ENCODE results near the gene VAT1. TPM values are rescaled to one million over a fixed set of nuclear protein-coding genes. Genes with fewer than 3 reads are reported as not detected.
"Not testable (repeated sequence)": the region's sequence is repeated elsewhere in the genome, so short reads cannot be mapped to it uniquely, and the experiment has no call there.

Gene VAT1
- polyA plus RNA-seq, 3 donors, result 50.8 to 200 (median 118) TPM

- H3K27ac ChIP-seq (ENCODE audit: low read depth, low read length), result no peak overlapping the region
Measured at GRCh38 chr17:43014649-43015542, 7.3 kb downstream of the VAT1 start.

GRCh38 chr17:43014020-43014648 is 8.1 kb downstream of the VAT1 start:
- WGBS, 3 donors, result 66 to 78% (median 70%) methylated on average over 12 of the region's 12 CpGs
- no peak overlapping the region for H3K27ac ChIP-seq (ENCODE audit: low read depth, low read length)

More at GRCh38 chr17:43014649-43015542, 7.3 kb downstream of the VAT1 start:
- WGBS, 3 donors, result 40 to 88% (median 45%) methylated on average over 8 of the region's 8 CpGs

- no peak overlapping the region for H3K27ac ChIP-seq (ENCODE audit: low read depth, low read length)
- 81 to 86% (median 81%) methylated on average over 8 of the region's 8 CpGs for WGBS, 3 donors
Measured at GRCh38 chr17:43013296-43013695, 8.9 kb downstream of the VAT1 start.

DNA sequence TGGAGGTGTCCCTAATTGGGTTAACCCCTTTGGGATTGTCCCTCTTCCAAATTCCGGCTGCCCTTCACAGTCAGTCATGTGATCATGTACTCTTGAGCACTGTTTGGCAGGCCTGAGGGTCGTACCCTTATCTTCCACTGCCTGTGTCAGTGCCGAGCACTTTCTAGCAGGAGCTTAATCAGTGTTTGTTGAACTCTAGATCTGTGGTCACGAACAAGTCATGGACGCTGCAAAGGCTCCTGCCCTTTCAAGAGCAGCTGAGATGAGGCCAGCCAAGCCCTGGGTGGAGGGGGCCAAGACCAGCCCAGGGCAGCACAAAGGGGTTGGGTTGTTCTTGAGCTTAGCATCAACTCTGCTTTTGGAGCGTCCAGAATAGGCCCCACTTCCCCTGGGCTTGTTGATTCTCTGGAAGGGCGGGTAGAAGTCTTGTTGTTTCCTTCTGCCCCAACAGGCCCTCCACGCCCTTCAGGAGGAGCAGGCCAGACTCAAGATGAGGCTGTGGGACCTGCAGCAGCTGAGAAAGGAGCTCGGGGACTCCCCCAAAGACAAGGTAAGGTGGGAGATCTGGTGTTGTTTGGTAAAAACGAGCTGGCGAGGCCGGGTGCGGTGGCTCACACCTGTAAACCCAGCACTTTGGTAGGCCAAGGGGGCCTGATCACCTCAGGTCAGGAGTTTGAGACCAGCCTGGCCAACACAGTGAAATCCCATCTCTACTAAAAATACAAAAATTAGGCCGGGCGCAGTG is 10.3 kb downstream of the VAT1 start:
- H3K27ac ChIP-seq (ENCODE audit: low read depth, low read length), result no peak overlapping the region
- 75 to 79% (median 78%) methylated on average over 15 of the region's 15 CpGs for WGBS, 3 donors

- no peak overlapping the region for H3K27ac ChIP-seq (ENCODE audit: low read depth, low read length)
- WGBS, 3 donors, result 78 to 84% (median 83%) methylated on average over 5 of the region's 5 CpGs
Measured at GRCh38 chr17:43010667-43011308, 11.4 kb downstream of the VAT1 start.

GRCh38 chr17:43006639-43007551 is 15.3 kb downstream of the VAT1 start, which contains the start of gene IFI35:
IFI35 (plus strand) TSS chr17:43006784; CDS start chr17:43006948, 164 bp downstream.
- H3K27ac ChIP-seq (ENCODE audit: low read depth, low read length), result peak within 1 kb of the TSS; percentile 68
- 20 to 25% (median 22%) methylated on average over 18 of the region's 18 CpGs for WGBS, 3 donors

DNA sequence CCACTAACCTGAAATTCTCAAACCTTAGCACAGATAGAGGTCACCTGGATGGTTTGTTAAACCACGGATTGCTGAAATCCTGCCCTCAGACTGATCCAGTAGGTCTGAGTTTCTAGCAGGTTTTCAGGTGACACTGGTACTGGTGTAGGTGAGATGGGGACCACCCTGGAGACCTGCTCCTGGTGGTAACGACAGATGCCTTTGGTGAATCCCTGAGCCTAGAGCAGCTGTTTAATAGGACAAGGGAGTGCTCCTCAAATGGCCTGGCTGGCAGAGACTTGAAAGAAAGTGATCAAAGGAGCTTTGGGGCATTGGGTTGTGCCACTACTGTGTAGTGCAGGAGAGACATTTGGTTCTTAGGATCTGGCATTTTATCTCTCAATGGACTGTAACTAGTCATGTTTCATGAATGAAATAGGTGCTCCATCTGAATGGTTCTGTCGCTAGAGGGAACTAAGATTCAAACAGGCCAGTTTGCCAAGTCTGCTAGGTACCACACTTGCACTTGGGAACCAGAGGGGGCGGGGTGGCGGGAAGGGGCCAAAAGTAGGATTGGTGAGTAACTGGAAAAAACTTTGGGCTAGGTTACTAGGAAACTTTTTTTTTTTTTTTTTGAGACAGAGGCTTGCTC is 18.5 kb downstream of the VAT1 start:
- 78 to 84% (median 81%) methylated on average over 5 of the region's 5 CpGs for WGBS, 3 donors
- no peak overlapping the region for H3K27ac ChIP-seq (ENCODE audit: low read depth, low read length)

- not testable (repeated sequence) for H3K27ac ChIP-seq (ENCODE audit: low read depth, low read length)
- 94 to 96% (median 95%) methylated on average over 13 of the region's 13 CpGs for WGBS, 3 donors
Measured at GRCh38 chr17:43000894-43001293, 21.3 kb downstream of the VAT1 start.

GRCh38 chr17:42999003-42999525 is 23.1 kb downstream of the VAT1 start:
- 5 to 18% (median 9%) methylated on average over 10 of the region's 10 CpGs for WGBS, 3 donors

DNA sequence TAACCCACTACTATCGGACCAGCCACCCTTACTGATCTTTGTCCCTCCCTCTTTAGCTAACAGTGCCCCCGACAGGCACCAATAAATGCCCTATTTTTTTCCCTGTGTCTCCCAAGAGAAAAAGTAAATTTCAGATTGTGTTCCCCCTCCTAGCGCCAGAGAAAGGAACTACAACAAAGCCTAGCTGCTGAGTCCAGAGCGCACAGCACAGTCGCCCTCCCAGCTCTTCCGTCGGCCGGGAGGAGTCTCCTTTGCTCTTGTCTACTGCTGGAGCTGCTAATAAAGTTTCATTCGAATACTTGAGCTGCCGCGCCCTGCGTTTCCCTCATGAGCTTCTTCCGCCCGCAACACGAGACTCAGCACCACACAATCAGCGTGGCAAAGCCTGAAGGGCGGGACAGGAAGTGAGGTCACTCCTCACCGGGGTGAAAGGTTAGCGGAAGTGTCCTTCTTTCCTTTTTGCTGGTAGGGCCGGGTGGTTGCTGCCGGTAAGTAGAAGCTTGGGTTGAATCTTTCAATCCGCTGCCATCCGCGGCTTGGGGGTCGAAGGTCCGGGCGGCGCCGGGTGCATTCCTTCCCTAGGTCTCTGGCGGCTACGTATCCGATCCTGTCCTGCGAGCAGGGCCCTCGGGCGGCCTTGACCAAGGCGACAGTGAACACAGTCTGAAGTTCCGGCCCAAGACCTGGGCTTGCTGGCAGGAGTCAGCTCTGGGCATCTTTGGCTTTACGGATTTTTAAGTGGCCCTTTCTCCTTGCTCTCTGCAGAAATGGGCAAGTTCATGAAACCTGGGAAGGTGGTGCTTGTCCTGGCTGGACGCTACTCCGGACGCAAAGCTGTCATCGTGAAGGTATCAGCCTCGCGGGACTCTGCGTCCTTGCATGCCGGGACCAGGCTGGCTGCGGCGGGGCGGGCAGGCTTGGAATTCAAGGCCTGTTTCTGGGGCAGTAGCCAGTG is 23.9 kb downstream of the VAT1 start, which contains the start of gene RPL27:
Gene RPL27 (plus strand): TSS at position 436 of the 955 bp plus-strand sequence. CDS start 332 bp downstream, at position 768.
- 0 to 1% (median 0%) methylated on average over 49 of the region's 49 CpGs for WGBS, 3 donors
- peak within 1 kb of the TSS; percentile 82 for H3K27ac ChIP-seq (ENCODE audit: low read depth, low read length)

More at GRCh38 chr17:42999003-42999525, 23.1 kb downstream of the VAT1 start:
- peak overlapping the region; percentile 82 for H3K27ac ChIP-seq (ENCODE audit: low read depth, low read length)

DNA sequence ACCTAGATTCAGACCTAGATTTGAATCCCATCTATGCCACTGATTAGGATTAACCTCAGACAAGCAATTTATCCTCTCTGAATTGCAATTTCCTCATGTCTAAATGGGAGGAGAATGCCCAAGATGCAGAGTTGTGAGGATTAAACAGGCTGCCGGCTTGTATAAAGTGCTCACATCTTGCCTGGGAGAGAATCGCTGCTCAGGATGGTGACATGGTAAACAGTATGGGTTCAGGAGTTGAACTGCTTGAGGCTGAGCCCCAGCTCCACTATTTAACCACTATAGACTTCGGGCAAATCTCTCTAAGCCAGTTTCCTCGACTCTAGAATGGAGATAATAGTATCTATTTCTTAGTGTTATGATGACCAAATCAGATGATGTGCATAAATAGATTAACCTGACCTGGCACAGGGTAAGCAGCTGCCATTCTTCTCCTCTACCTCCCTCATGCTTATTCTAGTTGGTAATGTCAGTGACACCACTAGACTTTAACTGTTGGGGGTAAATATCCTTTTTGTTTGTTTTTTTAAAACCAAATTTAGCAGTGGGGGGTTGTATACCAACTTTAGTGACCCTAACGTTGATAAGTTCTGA is 24.7 kb downstream of the VAT1 start:
- 13 to 27% (median 22%) methylated on average over 5 of the region's 5 CpGs for WGBS, 3 donors
- H3K27ac ChIP-seq (ENCODE audit: low read depth, low read length), result no peak overlapping the region

DNA sequence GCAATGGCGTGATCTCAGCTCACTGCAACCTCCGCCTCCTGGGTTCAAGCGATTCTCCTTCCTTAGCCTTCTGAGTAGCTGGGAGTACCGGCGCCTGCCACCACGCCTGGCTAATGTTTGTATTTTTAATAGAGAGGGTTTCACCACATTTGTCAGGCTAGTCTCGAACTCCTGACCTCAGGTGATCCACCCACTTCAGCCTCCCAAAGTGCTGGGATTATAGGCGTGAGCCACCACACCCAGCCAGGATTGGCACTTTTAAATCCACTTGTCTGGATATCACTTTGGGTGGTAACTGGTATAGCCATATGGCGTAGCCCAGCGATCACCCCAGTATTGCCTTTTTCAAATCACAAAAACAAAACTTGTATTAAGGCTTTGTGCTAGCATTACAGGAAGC is 28.3 kb downstream of the VAT1 start:
- WGBS, 3 donors, result 80 to 87% (median 86%) methylated on average over 10 of the region's 10 CpGs
- not testable (repeated sequence) for H3K27ac ChIP-seq (ENCODE audit: low read depth, low read length)

DNA sequence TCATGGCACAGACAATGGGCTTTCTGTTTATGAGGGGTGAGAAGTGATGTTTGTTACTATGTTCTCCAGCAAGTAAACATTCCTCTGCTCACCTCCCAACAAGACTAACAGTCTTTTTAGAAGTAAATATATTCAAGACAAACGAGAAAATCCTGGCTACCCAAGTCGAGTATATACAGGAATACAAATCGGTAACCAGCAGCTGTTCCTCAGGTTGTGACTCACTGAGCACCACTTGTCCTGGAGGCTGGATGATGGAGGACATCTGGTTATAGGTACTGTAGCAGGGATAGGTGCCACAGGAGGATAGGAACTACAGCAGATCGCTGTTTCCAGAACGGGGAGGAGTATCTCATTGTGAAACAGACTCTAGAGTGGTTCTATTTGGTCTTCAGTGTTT is 29.3 kb downstream of the VAT1 start:
- 67 to 90% (median 88%) methylated on average over 5 of the region's 5 CpGs for WGBS, 3 donors
- no peak overlapping the region for H3K27ac ChIP-seq (ENCODE audit: low read depth, low read length)

DNA sequence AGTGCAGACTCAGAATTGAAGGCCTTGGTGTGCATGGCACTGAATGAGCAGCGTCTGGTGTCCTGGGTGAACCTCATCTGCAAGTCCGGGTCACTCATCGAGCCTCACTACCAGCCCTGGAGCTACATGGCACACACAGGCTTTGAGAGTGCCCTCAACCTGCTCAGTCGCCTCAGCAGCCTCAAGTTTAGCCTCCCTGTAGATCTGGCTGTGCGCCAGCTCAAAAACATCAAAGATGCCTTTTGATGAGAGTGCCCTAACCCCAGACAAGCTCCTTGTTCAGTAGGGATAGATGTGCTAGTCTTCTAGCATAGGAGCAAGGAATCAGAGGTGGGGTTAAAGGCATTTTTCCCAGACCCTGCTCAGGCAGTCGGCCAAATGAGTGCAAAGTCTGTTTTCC is 30.7 kb downstream of the VAT1 start:
- no peak overlapping the region for H3K27ac ChIP-seq (ENCODE audit: low read depth, low read length)
- 95 to 97% (median 97%) methylated on average over 6 of the region's 6 CpGs for whole genome bisulfite sequencing, 3 donors
